Measurements from ENCODE around the gene DYSF.

The DYSF gene

GRCh38 chr2:71526141-71526540 is 72.8 kb downstream of the DYSF start:
- DNase-seq (ENCODE audit: low read depth in 2 of 2, low spot score in 1 of 2): no peak

DNA sequence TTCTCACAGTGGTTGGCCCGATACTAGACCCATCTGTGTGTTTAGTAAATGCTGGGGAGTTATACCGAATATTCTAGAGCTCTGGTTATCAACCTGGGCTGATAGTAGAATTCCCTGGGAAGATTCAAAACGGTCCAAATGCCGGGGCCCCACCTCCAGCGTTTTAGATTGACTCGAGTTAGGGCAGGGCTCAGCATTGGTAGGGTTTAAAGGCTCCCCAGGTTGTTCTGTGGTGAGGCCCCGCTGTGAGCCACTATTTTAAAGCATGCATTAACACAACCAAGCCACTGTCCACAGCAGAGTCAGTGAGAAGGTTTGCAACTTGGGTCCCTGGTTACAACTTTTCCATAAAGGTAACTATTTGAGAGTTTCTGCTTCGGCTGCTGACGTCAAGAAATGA is 73.6 kb downstream of the DYSF start:
- no peak for DNase-seq (ENCODE audit: low read depth in 2 of 2, low spot score in 1 of 2)

DNA sequence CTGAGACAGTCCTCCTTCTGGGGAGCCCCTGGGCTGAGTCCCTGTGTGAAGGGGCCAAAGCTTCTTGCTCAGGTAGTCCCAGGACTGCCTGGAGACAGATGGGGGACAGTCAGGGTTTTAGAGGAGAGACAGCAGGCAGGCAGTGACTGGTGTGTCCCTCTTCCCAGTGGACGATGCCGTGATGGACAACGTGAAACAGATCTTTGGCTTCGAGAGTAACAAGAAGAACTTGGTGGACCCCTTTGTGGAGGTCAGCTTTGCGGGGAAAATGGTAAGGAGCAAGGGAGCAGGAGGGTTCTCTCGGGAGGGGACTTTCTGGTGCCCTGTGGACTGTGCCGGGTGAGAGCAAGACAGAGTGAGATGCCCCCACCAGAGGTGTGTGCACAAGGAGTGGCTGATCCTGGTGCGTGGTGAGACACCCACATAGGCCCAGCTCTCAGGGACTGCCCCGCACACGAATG is 74.8 kb downstream of the DYSF start:
- no peak for DNase-seq (ENCODE audit: low read depth in 2 of 2, low spot score in 1 of 2)

GRCh38 chr2:71528749-71529148 is 75.4 kb downstream of the DYSF start:
- no peak for DNase-seq (ENCODE audit: low read depth in 2 of 2, low spot score in 1 of 2)

GRCh38 chr2:71530211-71530610 is 76.8 kb downstream of the DYSF start:
- no peak for DNase-seq (ENCODE audit: low read depth in 2 of 2, low spot score in 1 of 2)

GRCh38 chr2:71530641-71531332 is 77.4 kb downstream of the DYSF start:
- DNase-seq (ENCODE audit: low read depth in 2 of 2, low spot score in 1 of 2): no peak

GRCh38 chr2:71531522-71532047 is 78.2 kb downstream of the DYSF start:
- DNase-seq (ENCODE audit: low read depth in 2 of 2, low spot score in 1 of 2): no peak

GRCh38 chr2:71532327-71532726 is 79.0 kb downstream of the DYSF start:
- no peak for DNase-seq (ENCODE audit: low read depth in 2 of 2, low spot score in 1 of 2)

- no peak for DNase-seq (ENCODE audit: low read depth in 2 of 2, low spot score in 1 of 2)
Measured at GRCh38 chr2:71534201-71534600, 80.8 kb downstream of the DYSF start.

DNA sequence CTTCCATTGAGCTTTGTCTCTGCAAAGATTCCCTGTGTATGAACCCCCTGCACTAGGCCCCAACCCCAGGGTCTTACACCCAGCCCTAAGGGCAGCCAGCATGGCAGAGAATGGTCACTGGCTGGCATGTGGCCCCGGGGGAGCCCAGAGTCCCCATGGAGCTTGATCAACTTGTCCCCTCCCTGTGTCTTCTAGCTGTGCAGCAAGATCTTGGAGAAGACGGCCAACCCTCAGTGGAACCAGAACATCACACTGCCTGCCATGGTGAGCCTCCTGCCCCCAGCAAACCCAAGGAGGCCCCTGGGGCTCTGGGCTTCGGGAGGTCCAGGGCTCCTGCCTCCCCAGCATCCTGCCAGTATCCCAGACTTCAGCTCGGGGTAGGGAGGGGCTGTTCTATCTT is 81.5 kb downstream of the DYSF start:
- DNase-seq (ENCODE audit: low read depth in 2 of 2, low spot score in 1 of 2): no peak

DNA sequence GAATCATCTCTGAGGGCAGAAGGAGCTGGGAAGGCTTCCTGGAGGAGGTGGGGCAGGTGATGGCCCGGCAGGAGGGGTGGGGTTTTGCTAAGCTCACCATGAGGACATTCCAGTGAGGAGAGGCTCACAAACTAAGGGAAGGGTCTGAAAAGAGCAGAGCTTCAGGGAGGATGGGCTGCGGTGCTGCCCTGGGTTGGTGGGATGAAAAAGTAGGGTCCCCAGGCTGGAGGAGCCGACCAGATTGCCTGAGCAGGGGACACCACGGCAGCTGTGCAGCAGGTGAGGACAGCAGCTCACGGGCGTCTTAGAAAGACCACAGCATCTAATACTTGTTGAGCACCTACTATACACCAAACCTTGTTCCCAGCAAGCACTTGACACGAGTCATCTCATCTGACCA is 82.2 kb downstream of the DYSF start:
- no peak for DNase-seq (ENCODE audit: low read depth in 2 of 2, low spot score in 1 of 2)

DNA sequence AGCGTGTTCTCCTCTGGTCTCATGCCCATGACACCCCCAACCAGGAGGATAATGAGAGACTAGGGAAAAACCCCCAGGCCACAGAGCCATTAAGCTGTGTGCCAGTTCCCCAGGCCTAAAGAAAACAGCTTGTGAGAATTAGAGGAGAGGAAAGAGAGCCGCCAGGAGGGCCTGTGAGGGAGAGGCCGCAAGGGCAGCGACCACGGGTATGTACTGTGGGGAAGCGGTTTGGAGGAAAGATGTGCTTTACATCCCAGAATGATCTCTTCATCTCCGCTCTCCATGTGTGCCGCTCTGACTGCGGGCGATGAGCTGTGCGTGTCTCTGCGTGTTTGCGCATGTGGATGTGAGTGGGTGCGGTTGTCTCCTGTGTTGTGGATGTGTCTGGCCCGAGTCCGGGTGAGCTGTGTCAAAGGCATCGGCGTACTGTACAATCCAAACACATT is 82.9 kb downstream of the DYSF start:
- DNase-seq (ENCODE audit: low read depth in 2 of 2, low spot score in 1 of 2): no peak

GRCh38 chr2:71538241-71538640 is 84.9 kb downstream of the DYSF start:
- DNase-seq (ENCODE audit: low read depth in 2 of 2, low spot score in 1 of 2): no peak

DNA sequence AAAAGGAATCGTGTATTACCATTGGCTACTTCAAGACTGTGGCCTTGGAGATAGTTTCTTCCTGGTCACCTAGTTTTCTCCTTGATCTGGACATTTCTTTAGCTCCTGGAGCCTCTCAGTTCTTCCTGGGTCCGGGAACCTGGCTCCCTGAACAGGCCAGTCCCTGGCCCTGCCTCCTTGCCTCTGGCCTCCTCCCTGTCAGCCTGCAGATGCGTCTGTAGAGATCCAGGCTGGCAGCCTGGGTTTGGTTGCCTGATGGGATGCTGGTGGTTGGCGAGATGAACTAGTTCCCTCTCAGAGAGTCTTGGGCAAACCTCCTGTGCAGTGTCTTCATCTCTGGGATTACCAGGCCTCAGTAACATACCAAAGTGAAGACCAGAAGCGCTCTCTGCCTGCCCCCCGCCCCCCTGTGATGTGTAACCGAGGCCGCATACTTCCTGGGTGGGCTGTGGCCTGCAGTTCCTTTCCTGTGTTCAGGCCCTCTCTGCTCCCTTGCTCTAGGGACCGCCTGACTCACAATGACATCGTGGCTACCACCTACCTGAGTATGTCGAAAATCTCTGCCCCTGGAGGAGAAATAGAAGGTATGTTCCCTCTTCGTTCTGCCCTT is 85.4 kb downstream of the DYSF start:
- no peak for DNase-seq (ENCODE audit: low read depth in 2 of 2, low spot score in 1 of 2)

GRCh38 chr2:71540818-71541217 is 87.5 kb downstream of the DYSF start:
- DNase-seq (ENCODE audit: low read depth in 2 of 2, low spot score in 1 of 2): no peak

DNA sequence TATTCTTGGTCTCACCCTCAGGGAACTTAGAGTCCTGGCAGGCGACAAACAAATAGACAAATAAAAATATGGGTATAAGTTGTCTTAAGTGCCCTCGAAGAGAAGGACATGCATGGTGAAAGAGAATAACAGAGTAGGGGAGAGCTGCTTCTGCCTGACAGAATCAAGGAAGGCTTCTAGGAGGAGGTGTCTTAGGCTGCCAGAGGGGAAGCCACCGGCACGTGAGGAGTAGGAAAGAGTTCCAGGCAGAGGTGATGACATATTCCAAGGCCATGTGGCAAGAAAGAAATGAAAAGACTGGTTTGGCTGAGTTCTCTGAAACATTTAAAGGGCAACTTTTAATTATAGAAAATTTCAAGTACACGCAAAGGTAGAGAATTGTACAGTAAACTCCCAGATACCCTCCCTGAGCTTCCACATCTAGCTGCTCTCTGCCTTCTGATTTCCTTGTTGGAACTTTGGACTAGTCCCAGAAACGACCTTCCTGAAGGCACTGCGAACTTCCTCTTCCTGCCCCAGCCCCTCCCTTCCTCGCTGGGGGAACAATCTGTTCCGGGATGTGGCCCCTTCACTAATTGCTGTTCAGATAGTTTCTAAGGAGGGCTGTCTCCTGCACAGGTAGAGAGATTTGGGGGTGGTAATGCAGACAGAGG is 91.7 kb downstream of the DYSF start:
- no peak for DNase-seq (ENCODE audit: low read depth in 2 of 2, low spot score in 1 of 2)

GRCh38 chr2:71545572-71546274 is 92.4 kb downstream of the DYSF start:
- no peak for DNase-seq (ENCODE audit: low read depth in 2 of 2, low spot score in 1 of 2)

GRCh38 chr2:71546275-71546638 is 92.9 kb downstream of the DYSF start:
- DNase-seq (ENCODE audit: low read depth in 2 of 2, low spot score in 1 of 2): no peak

DNA sequence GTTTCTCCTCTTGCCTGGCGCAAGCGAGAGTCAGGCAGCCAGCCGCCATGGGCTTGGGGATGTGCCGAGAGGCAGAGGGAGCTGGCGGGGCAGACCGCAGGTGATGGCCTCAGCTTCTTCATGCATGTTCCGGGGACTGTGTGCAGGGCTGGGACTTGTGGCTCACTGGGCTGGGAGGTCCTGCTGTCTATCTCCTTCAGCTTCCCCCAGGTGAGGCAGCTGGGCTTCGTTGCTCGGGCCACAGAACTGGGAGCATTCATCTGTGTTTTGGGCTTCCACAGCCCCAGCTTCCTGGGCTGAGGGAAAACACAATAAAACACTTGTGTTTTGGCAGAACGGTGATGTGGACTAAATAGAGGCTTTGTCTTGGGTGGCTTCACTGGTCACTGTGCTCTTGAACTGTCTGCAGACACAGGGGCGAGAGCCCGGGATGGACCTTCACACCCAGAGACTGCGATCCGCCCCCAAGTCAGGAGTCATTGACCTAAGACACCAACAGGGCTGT is 93.5 kb downstream of the DYSF start:
- no peak for DNase-seq (ENCODE audit: low read depth in 2 of 2, low spot score in 1 of 2)

DNA sequence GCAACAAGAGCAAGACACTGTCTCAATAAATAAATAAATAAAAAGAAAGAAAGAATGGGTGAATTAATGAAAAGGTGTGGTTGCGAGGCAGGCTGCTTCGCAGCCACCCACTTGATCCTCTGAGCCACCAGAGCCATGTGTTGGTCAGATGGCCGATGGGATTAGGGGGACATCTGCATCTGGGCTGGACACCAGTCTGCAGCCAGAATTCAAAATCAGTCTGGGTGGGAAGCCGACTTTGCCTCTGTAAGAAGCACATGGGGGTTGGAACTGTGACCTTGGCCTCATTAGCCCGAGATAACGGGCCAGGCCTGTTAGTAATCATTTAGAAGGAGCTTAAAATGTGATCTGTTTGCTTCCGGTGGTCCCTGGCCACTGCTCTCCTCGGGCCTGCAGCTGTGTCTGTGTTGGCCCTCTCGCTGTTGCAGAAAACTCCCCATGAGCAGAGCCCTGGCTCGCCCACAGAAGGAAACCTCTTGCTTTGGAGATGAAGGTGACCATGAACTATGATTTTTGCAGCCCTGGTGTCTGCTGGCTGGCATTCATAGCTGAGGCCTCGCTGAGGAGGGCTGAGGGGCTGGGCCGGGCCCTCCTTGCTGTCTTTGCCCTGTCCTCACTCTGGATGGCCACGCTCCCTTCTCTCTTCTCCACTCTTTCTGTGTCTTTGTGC is 94.4 kb downstream of the DYSF start:
- no peak for DNase-seq (ENCODE audit: low read depth in 2 of 2, low spot score in 1 of 2)
